K562 (cell line): ENCODE results near the gene AGBL1. TPM values are rescaled to one million over a fixed set of nuclear protein-coding genes. Genes with fewer than 3 reads are reported as not detected.

Experiments used
- PHF20 ChIP-seq: fragments of 450-650 bp; IDR thresholded peaks from 2 replicates; pipeline ENCODE4 v1.6.1; 2018; ENCODE audit not compliant: partially characterized antibody
- SAFB2 ChIP-seq: fragments of 200-400 bp; formaldehyde crosslinking; IDR thresholded peaks from 2 replicates; pipeline ENCODE4 v1.6.1; 2018; ENCODE audit warnings: borderline replicate concordance, low read length, low read depth, moderate library complexity; ENCODE audit not compliant: severe bottlenecking
- ZNF143 ChIP-seq: sonication (generic); formaldehyde crosslinking; IDR thresholded peaks from 2 replicates; pipeline ENCODE4 v1.9.0; 2022; ENCODE audit warnings: mild to moderate bottlenecking, missing genetic modification reagents
- polyA plus RNA-seq, 8 experiments: library from polyadenylated mRNA; depleted of rRNA in 4 of 8; stranded (reverse) in 5 of 8; unstranded in 3 of 8; fragments of >200 nt; fragmentation: Nextera tagmentation in 2 of 8; fragmentation: Illumina TruSeq in 1 of 8; extraction: Ambion mirVana in 2 of 8; extraction: Trizol in 1 of 8; gene quantifications; 2 replicates each; pipeline versions ENCODE4 v1.2.1 to v1.2.3, GENCODE V29; 2011 to 2014; ENCODE audit warnings: inconsistent platforms in 1 of 8, missing spikeins in 1 of 8
- small RNA-seq: library from RNA; depleted of rRNA; stranded (forward); fragments of <200 nt; gene quantifications from one replicate; pipeline ENCODE3, GENCODE V24; 2014
- total RNA-seq, 7 experiments: library from RNA; depleted of rRNA in 6 of 7; stranded (reverse); fragments of >200 nt in 6 of 7; fragmentation: Illumina TruSeq in 2 of 7; extraction: Trizol in 2 of 7; gene quantifications; 2 replicates each; pipeline versions ENCODE4 v1.2.1 to v1.2.3, GENCODE V29; 2011 to 2021; ENCODE audit warnings: low replicate concordance in 1 of 7
- TF ChIP-seq, protein P1 (sequence below): sonication (generic); formaldehyde crosslinking; IDR thresholded peaks from 2 replicates; pipeline ENCODE4 v1.4.0; 2020; ENCODE audit warnings: mild to moderate bottlenecking, missing genetic modification reagents

AGBL1 gene
- total and polyA plus RNA-seq, 9 of the 15 experiments (the other 6 are each of a cell fraction or from before 2014, with no cell fraction given), result not detected

- no peak for TF ChIP-seq PHF20
- TF ChIP-seq ZNF143 (CRISPR knock-in tag), result no peak
- TF ChIP-seq, protein P1, sequence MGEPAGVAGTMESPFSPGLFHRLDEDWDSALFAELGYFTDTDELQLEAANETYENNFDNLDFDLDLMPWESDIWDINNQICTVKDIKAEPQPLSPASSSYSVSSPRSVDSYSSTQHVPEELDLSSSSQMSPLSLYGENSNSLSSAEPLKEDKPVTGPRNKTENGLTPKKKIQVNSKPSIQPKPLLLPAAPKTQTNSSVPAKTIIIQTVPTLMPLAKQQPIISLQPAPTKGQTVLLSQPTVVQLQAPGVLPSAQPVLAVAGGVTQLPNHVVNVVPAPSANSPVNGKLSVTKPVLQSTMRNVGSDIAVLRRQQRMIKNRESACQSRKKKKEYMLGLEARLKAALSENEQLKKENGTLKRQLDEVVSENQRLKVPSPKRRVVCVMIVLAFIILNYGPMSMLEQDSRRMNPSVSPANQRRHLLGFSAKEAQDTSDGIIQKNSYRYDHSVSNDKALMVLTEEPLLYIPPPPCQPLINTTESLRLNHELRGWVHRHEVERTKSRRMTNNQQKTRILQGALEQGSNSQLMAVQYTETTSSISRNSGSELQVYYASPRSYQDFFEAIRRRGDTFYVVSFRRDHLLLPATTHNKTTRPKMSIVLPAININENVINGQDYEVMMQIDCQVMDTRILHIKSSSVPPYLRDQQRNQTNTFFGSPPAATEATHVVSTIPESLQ (CRISPR knock-in tag), result no peak
- TF ChIP-seq SAFB2, result no peak
Measured at GRCh38 chr15:87047203-87047965, 967.7 kb downstream of the AGBL1 start (continued).

Small RNAs within 50 kb of the gene (small RNA-seq; reads per million reads assigned to genes)
- gene RF00284, result 6.8 reads per million, percentile 94 among the genes with 10 or more reads in this experiment
- not detected for gene RNA5SP400
